Esophagus muscularis mucosa (tissue), 4 donors: ENCODE results near the gene THADA.

Experiments used
- EP300 ChIP-seq: sonication (generic); formaldehyde crosslinking; IDR thresholded peaks from one replicate; pipeline ENCODE4 v1.6.1; 2017; ENCODE audit warnings: antibody characterized with exemption
- POLR2A ChIP-seq: fragments of 450-650 bp; IDR thresholded peaks from one replicate; pipeline ENCODE4 v1.6.1; 2017; ENCODE audit warnings: antibody characterized with exemption, moderate library complexity, mild to moderate bottlenecking, low read depth
- POLR2AphosphoS5 ChIP-seq, 2 donors: sonication (generic); formaldehyde crosslinking; IDR thresholded peaks; one replicate each; pipeline ENCODE4 v1.6.1; 2017; ENCODE audit warnings: antibody characterized with exemption in 2 of 2
- TF ChIP-seq, protein P1 (sequence below), 3 experiments: fragments of 200-600 bp in 2 of 3; fragments of 450-650 bp in 1 of 3; sonication (generic) in 2 of 3; IDR thresholded peaks; one replicate each; pipeline ENCODE4 v1.5.1; 2017 to 2019; ENCODE audit warnings: antibody characterized with exemption in 3 of 3, mild to moderate bottlenecking in 2 of 3, moderate library complexity in 1 of 3

- TF ChIP-seq, protein P1, sequence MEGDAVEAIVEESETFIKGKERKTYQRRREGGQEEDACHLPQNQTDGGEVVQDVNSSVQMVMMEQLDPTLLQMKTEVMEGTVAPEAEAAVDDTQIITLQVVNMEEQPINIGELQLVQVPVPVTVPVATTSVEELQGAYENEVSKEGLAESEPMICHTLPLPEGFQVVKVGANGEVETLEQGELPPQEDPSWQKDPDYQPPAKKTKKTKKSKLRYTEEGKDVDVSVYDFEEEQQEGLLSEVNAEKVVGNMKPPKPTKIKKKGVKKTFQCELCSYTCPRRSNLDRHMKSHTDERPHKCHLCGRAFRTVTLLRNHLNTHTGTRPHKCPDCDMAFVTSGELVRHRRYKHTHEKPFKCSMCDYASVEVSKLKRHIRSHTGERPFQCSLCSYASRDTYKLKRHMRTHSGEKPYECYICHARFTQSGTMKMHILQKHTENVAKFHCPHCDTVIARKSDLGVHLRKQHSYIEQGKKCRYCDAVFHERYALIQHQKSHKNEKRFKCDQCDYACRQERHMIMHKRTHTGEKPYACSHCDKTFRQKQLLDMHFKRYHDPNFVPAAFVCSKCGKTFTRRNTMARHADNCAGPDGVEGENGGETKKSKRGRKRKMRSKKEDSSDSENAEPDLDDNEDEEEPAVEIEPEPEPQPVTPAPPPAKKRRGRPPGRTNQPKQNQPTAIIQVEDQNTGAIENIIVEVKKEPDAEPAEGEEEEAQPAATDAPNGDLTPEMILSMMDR (IDR thresholded peaks at IDR 0.05): no peak
- TF ChIP-seq EP300: no peak
- no peak for TF ChIP-seq POLR2AphosphoS5 (IDR thresholded peaks at IDR 0.05)
- no peak for TF ChIP-seq POLR2A
These were observed 357.0 kb downstream of the THADA start for GRCh38 chr2:43238813-43239212.
